Stimulated activated CD4-positive, alpha-beta T cell treated with anti-CD3 and anti-CD28 coated beads, Interleukin-2, amount 100 ng/mL, for 24 hours (primary cell): ENCODE data around the gene NAV3.

Source experiments
- DNase-seq, 2 donors: peaks; one replicate each; pipeline ENCODE4 v3.0.0-alpha.2; 2020

NAV3 gene

GRCh38 chr12:78121969-78122610 lies 291.4 kb downstream of the NAV3 start:
- no peak for DNase-seq

GRCh38 chr12:78128211-78128610 lies 297.5 kb downstream of the NAV3 start:
- DNase-seq, result no peak

- DNase-seq, result no peak
Measured at GRCh38 chr12:78143717-78144116, 313.0 kb downstream of the NAV3 start.

DNA sequence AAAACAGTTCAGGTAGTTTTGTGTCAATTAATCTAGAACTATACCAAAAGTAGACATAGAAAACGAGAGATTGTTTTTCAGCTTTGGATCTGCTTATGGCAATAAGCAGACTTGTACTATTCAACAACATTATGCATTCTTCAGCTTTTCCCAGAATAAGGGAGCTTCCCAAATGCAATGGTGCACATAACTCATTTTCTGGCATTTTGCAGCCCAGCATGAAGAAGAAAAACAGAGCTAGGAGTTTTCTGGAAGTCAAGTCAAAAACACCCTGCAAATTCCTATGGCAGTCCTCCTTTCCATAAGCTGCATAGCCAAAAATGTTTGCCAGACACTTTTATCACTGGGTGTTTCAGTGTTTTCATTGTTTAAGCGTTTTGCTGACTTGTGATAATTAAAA lies 314.7 kb downstream of the NAV3 start:
- DNase-seq, result no peak

GRCh38 chr12:78146365-78146772 lies 315.7 kb downstream of the NAV3 start:
- DNase-seq, result no peak

- DNase-seq, result no peak
Measured at GRCh38 chr12:78149459-78149858, 318.8 kb downstream of the NAV3 start.

DNA sequence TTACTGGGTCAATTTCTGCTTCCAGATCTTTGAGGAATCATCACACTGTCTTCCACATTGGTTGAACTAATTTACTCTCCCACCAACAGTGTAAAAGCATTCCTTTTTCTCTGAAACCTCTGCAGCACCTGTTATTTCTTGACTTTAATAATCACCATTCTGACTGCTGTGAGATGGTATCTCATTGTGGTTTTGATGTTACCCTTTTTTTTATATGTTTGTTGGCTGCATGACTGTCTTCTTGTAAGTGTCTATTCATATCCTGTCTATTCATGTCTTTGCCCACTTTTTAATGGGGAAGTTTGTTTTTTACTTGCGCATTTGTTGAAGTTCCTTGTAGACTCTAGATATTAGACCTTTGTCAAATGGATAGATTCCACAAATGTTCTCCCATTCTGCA lies 324.9 kb downstream of the NAV3 start:
- no peak for DNase-seq

DNA sequence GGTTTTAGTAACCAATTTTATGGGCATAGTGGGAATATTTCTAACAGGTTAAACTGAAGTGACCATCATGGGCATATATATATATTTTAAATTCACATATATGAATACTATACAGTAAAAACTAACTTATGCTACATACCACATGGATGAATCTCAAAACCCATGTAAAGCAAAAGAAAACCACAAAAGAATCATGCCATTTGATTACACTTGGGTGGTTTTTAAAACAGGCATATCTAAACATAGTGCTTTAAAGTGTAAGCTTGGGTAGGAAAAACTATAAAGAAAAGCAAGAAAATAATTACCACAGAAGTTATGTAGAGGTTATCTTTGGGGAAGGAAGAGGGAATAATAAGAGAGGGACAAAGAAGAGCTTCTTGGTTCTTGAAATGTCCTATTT lies 326.1 kb downstream of the NAV3 start:
- DNase-seq, result no peak

GRCh38 chr12:78157199-78157598 lies 326.5 kb downstream of the NAV3 start:
- DNase-seq, result no peak

- DNase-seq, result no peak
Measured at GRCh38 chr12:78164154-78164553, 333.5 kb downstream of the NAV3 start.

- DNase-seq, result no peak
Measured at GRCh38 chr12:78167510-78167909, 336.8 kb downstream of the NAV3 start.

- no peak for DNase-seq
Measured at GRCh38 chr12:78171061-78171460, 340.4 kb downstream of the NAV3 start.

DNA sequence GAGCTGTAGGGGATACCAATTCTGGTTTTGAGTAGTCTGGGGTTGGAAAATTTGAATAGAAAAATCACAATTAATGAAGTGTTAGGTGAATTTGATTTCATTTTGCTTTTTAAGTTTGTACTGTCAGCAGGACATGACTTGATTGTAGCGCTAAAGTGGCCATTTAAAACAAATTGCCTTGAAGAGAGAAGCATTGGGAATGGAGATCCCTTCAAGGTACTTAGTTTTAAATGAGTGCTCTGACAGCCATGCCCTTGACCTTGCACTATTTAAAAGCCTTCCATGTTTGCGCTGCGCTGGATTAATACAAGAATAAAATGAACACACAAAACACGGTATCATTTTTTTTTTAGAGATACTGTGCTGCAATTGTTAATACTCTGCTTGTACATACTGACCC lies 345.9 kb downstream of the NAV3 start:
- no peak for DNase-seq

GRCh38 chr12:78177298-78177697 lies 346.6 kb downstream of the NAV3 start:
- DNase-seq, result no peak

DNA sequence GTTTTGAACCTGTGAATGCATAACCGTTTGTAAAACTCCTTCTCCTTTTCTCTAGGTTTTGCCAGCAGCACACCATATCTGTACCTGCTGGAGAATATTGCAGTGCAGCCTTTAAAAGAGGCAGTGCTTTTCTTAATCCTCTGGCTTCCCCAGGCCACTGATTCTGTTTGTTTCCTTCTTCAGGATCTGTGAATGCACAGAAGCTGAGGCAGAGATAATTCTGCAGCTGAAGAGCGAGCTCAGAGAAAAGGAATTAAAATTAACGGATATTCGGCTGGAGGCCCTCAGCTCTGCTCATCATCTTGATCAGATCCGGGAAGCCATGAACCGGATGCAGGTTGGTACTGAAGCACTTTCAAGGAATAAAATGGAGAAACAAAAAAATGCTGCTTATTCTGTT lies 348.7 kb downstream of the NAV3 start:
- DNase-seq, result no peak

DNA sequence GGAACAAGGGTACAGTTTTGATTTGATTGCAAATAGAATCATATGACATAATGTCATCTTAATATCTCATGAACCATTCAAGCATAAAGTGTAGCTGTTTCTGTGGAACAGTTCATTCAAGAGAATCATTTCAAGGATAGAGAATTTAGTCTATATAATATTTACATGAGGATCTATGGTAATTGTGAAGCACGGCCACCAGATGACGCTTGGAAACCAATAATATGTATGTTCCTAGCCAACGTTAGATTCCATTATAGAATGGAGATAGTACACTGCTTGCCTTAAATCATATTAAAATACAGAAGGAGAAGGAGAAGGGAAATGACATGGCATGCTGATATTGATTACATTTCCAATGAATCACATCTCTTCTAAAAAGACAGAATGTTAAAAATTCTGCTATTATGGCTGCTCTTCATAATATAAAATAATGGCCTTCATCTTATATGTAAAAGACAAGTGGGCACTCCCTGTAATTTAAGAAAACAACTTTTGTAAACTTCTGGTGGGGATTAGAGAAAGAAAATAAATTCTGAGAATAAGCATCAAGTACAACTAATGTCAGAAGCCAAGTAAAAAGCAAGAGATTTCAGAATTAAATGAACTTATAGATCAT lies 351.0 kb downstream of the NAV3 start:
- no peak for DNase-seq

DNA sequence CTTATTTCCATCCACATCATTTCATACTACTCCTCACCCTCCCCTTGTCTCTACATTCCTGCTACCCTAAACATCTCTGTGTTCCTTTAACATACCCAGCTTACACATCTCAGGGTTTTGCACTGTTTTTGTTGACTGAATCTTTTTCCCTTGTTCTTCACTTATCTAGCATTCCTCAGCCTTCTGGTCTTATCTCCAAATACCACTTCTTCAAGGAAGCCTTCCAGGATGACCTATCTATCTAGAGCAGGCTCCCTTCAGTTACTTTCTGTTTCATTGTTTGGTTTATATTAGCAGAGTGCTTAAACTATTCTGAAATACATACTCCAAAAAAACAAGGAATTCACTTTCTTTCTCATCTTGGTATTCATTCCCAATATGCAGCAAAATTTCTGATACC lies 353.1 kb downstream of the NAV3 start:
- DNase-seq, result no peak

DNA sequence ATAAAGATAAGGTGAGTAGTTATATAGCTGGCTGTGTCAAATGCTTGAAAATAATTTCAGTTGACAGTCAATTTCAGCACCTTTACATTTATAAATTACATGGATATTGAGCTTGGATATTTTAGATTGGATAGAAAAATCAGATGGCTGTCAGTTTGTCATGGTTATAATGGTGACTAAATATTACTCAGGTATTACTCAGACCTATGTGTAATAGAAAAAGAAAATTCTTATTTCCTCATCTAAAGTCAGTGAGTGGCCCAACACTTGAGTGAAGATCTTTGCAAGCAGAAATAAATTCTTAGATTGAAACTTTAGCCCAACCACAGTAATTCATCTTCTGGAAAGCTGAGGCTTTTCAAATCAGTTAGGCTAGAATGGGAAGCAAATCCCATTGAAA lies 354.4 kb downstream of the NAV3 start:
- no peak for DNase-seq

DNA sequence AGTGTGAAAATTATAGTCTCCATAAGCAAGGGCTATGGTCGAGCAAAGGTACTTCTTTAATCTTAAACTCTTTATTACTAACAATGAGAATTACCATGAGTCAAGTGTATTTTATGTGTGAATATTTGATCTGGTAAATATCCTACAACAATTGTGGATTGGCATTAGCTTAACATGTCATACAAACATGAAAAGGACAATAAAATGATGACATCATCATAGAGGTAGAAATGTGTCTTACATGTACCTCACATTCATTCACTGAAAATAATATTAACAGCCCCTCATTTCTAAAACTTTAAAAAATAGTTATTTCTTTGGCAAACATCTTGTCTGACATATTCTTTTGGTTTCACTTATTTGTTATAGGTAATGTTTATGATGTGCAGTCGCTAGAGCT lies 355.0 kb downstream of the NAV3 start:
- DNase-seq, result no peak

DNA sequence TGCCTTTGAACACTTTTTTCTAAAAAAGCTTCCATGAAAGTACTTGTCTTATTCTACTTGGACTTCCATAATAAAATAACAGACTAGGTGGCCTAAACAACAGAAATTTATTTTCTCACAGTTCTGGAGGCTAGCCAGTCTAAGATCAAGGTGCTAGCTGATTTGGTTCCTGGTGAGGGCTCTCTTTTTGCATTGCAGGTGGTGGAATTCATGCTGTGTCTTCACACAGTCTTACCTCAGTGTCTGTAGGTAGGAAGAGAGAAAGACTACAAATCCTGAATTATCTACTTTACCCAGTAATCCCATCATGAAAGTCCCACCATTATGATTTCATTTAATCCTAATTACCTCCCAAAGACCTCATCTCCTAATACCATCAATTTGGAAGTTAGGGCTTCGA lies 356.0 kb downstream of the NAV3 start:
- no peak for DNase-seq

DNA sequence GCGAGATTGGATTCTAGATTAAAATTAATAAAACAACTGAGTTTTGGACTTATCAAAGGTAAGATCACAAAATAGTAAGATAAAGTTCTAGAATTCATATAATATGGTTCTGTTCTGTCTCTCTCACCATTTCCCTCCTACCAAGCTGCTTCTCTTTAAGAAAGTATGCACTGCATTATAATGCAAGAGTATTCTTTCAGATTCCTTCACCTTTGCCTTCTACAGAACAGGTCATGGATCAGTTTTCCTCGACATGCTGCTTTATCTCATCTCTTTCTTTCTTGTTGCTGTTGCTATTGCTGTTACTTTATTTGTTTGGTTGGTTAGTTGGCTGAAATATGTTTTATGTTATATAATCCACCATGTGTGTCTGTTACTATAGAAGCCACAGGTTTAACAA lies 357.0 kb downstream of the NAV3 start:
- no peak for DNase-seq

DNA sequence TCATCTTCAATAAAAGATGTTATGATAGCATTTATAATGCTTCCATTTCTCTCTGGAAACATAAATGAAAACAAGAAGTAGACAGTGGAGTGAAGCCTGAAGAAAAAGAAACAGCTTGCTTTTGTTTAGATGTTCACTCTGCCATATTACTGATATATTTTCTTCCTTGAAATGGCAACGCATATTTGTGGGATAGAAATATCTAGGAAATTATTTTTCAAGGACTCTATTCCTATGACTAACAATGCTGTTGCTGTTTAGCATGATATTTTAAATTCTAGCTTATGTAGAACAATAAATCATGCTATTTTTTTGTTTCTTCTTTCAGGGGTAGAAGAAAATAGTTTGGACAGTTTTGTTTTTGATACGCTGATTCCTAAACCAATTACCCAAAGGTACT lies 359.0 kb downstream of the NAV3 start:
- DNase-seq, result no peak

- DNase-seq, result no peak
Measured at GRCh38 chr12:78191611-78192010, 360.9 kb downstream of the NAV3 start.

DNA sequence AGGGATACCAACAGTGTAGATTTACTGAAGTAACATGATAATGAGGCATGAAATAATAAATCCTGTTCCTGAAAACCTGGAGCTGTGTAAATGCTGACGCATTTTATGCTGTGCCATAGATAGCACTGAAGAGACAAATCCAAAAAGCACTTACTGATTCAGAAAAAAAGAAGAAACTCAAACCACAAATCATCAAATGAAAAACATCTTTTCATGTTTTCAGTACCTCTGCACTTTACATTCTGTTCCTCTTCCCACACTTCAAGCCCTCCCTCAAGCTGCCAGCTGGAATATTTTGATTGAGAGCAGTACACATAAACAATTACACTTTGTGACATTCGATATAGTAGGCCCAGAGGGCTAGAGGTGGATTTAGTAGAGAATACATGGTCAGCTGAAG lies 362.3 kb downstream of the NAV3 start:
- no peak for DNase-seq

GRCh38 chr12:78194448-78194847 lies 363.8 kb downstream of the NAV3 start:
- DNase-seq, result no peak
